ENCODE results near the gene CCDC138.

The CCDC138 gene

GRCh38 chr2:108825736-108826135 is 39.2 kb downstream of the CCDC138 start:
- DNase-seq (ENCODE audit: low read depth) = no peak

GRCh38 chr2:108829578-108830310 is 43.2 kb downstream of the CCDC138 start:
- DNase-seq (ENCODE audit: low read depth) = no peak

DNA sequence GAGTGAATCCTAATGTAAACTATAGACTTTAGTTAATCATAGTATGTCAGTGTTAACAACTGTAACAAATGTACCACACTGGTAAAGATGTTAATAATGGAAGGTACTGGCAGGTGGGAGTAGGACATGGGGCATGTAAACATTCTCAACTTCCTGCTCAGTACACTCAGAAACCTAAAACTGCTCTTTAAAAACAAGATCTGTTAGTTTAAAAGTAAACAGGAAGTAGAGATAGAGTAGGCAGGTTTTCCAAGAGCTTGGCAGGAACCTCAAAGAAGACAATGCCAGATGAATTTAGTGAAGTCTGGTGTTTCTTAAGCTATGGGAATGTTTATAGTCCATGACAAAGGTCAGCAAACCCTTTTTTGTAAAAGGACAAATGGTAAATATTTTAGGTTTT is 46.6 kb downstream of the CCDC138 start:
- DNase-seq (ENCODE audit: low read depth) = no peak

DNA sequence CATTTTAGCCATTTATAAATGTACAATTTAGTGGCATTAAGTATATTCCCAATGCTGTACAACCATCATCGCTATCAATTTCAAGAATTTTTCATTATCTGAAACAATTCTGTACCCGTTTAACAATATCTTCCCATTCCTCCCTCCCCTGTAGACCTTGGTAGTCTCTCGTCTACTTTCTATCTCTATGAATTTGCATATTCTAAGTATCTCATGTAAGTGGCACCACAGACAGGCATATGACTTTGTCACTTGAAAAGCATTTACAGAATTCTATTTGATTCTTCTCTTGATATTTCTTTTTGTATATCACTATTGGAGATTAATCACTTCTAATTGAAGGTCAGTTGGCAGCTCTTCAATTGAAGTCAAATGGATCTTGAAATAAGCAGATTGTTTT is 48.0 kb downstream of the CCDC138 start:
- DNase-seq (ENCODE audit: low read depth) = no peak

- DNase-seq (ENCODE audit: low read depth) = no peak
Measured at GRCh38 chr2:108835040-108835439, 48.5 kb downstream of the CCDC138 start.

DNA sequence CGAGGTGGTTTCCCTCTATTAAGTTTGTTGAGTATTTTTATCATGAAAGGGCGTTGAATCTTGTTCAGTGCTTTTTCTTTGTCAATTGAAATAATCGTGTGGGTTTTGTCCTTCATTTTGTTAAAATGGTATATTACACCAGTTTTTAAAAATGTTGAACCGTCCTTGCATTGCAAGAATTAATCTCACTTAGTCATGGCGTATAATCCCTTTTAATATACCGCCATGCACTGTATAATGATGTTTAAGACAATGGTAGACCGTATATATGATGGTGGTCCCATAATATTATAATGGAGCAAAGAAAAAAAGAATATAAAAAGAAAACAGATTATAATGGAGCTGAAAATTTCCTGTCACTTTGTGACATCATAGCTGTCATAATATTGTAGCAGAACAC is 50.6 kb downstream of the CCDC138 start:
- no peak for DNase-seq (ENCODE audit: low read depth)

- DNase-seq (ENCODE audit: low read depth) = no peak
Measured at GRCh38 chr2:108841506-108841905, 54.9 kb downstream of the CCDC138 start.

GRCh38 chr2:108845923-108846322 is 59.4 kb downstream of the CCDC138 start:
- no peak for DNase-seq (ENCODE audit: low read depth)

DNA sequence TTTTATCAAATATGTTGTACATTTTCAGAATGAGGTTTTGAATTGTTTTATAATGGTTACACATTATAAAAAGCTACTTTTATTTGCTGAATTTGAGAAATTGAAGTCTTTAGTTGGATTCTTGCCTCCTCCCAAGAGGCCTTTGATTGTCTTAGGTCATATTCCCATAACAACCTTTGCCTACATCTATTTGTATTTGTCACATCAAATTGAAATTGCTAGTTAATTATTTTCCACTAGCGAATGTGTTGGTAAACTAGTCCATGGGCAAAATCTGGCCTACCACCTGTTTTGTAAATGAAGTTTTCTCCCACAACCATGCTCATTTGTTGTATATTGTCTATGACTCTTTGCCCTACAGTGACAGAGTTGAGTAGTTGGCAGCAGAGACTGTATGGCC is 60.4 kb downstream of the CCDC138 start:
- DNase-seq (ENCODE audit: low read depth) = no peak

GRCh38 chr2:108852375-108852774 is 65.8 kb downstream of the CCDC138 start:
- DNase-seq (ENCODE audit: low read depth) = no peak

DNA sequence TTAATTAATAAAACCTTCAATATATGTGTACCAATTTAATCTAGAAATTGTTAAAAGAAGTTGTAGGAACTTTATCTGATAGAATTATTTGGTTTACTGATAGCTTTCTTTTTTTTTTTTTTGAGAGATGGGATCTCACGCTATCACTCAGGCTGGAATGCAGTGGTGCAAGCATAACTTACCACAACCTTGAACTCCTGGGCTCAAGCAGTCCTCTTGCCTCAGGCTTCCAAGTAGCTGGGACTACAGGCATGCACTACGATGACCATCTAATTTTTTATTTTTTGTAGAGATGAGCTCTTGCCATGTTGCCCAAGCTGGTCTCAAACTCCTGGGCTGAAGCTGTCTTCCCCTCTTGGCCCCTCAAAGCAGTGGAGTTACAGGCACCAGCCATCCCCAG is 66.8 kb downstream of the CCDC138 start:
- no peak for DNase-seq (ENCODE audit: low read depth)

- no peak for DNase-seq (ENCODE audit: low read depth)
Measured at GRCh38 chr2:108854484-108854883, 67.9 kb downstream of the CCDC138 start.

DNA sequence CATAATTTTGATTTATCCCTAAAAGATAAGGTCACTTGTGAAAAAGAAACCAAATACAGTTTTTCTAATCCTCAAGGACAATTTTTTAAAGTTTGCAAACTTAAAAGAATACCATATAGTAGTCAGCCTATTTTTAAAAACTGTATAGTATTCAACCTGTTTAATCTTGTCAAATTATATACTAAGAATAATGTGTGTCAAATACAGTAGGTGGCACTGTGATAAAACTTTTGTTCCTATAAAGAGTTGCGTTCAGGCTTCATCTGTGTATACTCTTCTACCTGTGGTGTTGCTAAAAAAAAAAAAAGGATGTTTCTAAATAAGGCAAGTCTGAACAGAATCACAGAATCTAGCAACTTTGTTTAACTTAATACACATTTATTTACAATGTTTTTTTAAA is 68.6 kb downstream of the CCDC138 start:
- no peak for DNase-seq (ENCODE audit: low read depth)

GRCh38 chr2:108858894-108859293 is 72.3 kb downstream of the CCDC138 start:
- DNase-seq (ENCODE audit: low read depth) = no peak

GRCh38 chr2:108866041-108866440 is 79.5 kb downstream of the CCDC138 start:
- DNase-seq (ENCODE audit: low read depth) = no peak

GRCh38 chr2:108868911-108869310 is 82.3 kb downstream of the CCDC138 start:
- no peak for DNase-seq (ENCODE audit: low read depth)

GRCh38 chr2:108869542-108869941 is 83.0 kb downstream of the CCDC138 start:
- no peak for DNase-seq (ENCODE audit: low read depth)

DNA sequence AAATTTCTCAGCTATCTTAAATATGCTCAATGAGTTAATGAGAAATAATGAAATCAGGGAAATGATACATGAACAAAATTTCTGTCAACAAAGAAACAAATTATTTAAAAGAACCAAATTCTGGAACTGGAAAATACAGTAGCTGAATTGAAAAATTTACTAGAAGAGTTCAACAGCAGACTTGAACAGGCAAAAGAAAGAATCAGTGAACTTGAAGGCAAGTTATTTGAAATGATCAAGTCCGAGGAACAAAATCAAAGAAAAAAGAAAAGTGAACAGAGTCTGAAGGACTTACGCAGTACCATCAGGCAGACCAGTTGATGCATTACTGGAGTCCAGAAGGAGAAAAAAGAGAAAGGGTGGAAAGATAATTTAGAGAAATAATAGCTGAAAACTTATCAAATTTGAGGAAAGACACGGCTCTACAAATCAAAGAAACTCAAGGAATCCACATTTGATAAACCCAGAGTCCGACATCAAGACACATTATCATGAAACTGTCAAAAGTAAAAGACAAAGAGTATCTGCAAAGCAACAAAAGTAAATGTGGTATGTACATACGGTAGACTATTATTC is 83.6 kb downstream of the CCDC138 start:
- DNase-seq (ENCODE audit: low read depth) = no peak

DNA sequence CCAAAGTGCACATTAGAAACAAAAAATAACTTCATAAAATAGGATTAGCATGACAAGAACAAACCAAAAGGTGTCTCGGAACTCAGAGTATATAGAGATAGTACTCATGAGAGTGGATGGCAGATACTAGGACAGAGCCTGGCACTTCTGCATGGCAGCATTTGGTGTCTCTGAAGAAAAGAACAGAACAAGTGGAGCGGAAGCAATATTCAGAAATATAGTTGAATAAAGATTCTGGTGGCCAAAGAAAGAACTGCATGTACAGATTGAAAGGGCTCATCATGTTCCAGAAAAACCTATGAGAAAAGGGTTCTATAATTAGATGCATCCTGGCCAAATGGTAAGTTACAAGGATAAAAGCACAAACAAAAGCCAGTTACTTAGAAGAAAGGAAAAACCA is 90.9 kb downstream of the CCDC138 start:
- no peak for DNase-seq (ENCODE audit: low read depth)

GRCh38 chr2:108878276-108878675 is 91.7 kb downstream of the CCDC138 start:
- DNase-seq (ENCODE audit: low read depth) = no peak

DNA sequence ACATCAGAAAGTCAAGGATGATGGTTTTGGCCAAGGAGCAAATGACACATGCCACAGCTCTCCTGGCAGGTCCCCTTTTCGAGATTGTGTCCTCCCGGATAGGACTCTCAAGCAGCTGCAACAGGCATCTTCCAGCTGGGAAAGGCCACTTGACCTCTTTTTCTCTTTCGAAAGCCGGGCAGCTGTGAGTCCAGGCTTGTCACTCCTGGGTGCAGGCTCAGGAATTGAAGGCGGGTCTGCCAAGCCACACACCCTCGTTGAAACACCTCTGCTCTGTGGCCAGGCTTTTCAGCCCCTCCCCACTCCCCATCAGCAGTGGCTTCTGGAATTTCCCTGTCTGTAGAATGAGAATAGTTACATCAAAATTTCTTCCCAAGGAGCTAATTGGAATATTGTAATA is 98.0 kb downstream of the CCDC138 start:
- no peak for DNase-seq (ENCODE audit: low read depth)

- no peak for DNase-seq (ENCODE audit: low read depth)
Measured at GRCh38 chr2:108889907-108890306, 103.3 kb downstream of the CCDC138 start.

GRCh38 chr2:108893277-108893676 is 106.7 kb downstream of the CCDC138 start:
- no peak for DNase-seq (ENCODE audit: low read depth)

DNA sequence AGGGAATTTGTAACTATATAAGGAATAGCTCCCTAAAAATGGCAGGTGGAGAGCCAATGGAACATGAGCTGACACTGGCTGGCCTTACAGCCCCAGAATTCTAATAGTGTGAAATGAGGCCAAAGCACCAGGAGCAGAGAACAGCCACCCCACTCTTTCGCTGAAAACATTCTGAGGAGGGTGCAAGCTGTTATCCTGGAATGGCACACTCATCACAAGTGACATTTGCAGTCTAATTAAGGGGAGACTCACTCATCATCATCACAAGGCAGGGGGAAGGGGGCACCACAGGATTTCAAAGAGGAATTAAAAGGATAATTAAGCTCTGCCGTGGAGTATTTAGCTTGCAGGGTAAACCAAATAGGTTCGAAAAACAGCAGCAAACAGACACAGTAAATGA is 108.2 kb downstream of the CCDC138 start:
- no peak for DNase-seq (ENCODE audit: low read depth)
